ENCODE results near the gene TMEM60. TPM values are rescaled to one million over a fixed set of nuclear protein-coding genes. Genes with fewer than 3 reads are reported as not detected.
A peak's percentile ranks its signal among the peaks of the same experiment; 100 is the strongest.

Gene TMEM60
- total and polyA plus RNA-seq, 2 of the 13 experiments (the other 11 are each of a cell fraction or from before 2014, with no cell fraction given), result 25.6 to 27.7 TPM

DNA sequence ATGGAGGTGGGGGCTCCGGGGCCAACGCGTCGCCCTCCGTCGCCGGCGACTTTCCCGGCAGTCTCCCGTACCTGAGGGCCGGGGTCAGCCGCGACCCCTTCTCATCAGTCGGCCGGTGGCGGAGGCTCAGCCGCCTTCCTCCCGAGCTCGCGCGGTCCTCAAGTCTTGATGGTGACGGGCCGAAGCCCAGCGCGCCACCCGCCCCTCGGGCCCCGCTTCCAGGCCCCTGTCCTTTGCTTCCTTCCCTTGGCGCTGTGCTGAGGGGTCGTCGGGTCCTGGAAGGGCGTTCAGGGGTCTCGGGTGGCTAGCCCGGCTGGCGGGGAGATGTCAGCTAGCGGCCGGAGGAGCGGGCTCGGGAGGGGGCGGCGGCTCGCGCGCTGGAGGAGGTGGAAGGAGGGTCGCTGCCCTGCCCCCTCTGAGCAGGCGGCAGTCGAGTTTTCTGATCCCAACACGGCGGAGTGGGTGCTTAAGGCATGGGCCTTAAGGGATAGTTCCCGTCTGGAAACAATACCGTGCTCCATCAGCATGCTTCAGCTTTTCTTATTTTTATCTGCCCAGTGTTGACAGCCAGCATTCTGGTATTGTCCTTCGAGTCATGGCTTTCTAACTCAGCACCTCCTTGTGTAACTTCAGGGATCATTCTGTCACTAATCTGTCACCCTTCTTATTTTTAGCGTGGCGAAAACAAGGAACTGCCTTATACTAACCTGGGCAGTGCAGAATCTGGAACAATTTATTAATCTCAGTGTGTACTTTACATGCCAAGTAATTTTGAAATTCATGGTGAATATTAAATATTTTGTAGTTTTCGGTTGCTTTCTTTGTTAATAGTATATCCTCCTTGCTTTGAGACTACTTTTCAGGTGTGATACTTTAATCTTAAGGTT is 1.1 kb upstream of the TMEM60 start (continued):
- TF ChIP-seq ZNF574 (CRISPR knock-in tag; IDR thresholded peaks at IDR 0.05), result no peak; the same call in none of the 2 replicates
- TF ChIP-seq ZSCAN29 (CRISPR knock-in tag; conservative IDR thresholded peaks at IDR 0.05), result no peak
- TF ChIP-seq ATF2 (CRISPR knock-in tag; IDR thresholded peaks at IDR 0.05), result 0 out of 2 replicates have a peak, but pooled peaks have one; percentile 7
- no peak for TF ChIP-seq GLI4 (CRISPR knock-in tag; IDR thresholded peaks at IDR 0.05; ENCODE audit: borderline replicate concordance)
- no peak for TF ChIP-seq ARNT2 (CRISPR knock-in tag; IDR thresholded peaks at IDR 0.05; ENCODE audit: low read depth)
- TF ChIP-seq YEATS4 (CRISPR knock-in tag; IDR thresholded peaks at IDR 0.05; ENCODE audit: borderline replicate concordance), result no peak
- TF ChIP-seq ZBTB38 (CRISPR knock-in tag; IDR thresholded peaks at IDR 0.05), result no peak
- TF ChIP-seq ZNF124 (CRISPR knock-in tag; IDR thresholded peaks at IDR 0.05), result no peak
- no peak for TF ChIP-seq TCF7 (IDR thresholded peaks at IDR 0.05; ENCODE audit: low read depth)
- TF ChIP-seq ZNF878 (CRISPR knock-in tag; IDR thresholded peaks at IDR 0.05), result no peak
- no peak for TF ChIP-seq PCBP1 (IDR thresholded peaks at IDR 0.05; ENCODE audit: borderline replicate concordance, low read depth, low read length)
- TF ChIP-seq RORA (CRISPR knock-in tag; IDR thresholded peaks at IDR 0.05), result no peak
- no peak; the same call in 1 of the 2 replicates for TF ChIP-seq ZFX (CRISPR knock-in tag; IDR thresholded peaks at IDR 0.05; ENCODE audit: low read depth)
- TF ChIP-seq CTCF (CRISPR knock-in tag; IDR thresholded peaks at IDR 0.05), result no peak
- TF ChIP-seq MTF1 (CRISPR knock-in tag; IDR thresholded peaks at IDR 0.05), result no peak
- TF ChIP-seq, protein P1, sequence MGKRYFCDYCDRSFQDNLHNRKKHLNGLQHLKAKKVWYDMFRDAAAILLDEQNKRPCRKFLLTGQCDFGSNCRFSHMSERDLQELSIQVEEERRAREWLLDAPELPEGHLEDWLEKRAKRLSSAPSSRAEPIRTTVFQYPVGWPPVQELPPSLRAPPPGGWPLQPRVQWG (CRISPR knock-in tag; IDR thresholded peaks at IDR 0.05; ENCODE audit: borderline replicate concordance, low read depth), result no peak
- TF ChIP-seq KLF15 (CRISPR knock-in tag; IDR thresholded peaks at IDR 0.05; ENCODE audit: borderline replicate concordance), result no peak

All from HepG2 (cell line).